ENCODE data around the gene IQSEC3. TPM values are rescaled to one million over a fixed set of nuclear protein-coding genes. Genes with fewer than 3 reads are reported as not detected.
A peak's percentile ranks its signal among the peaks of the same experiment; 100 is the strongest.

IQSEC3 gene
- total and polyA plus RNA-seq, 2 experiments from 2014 or later, result 0.70 to 2.7 TPM

GRCh38 chr12:212415-212714, 145.8 kb downstream of the IQSEC3 start:
- 92% methylated on average over 8 of the region's 8 CpGs for WGBS (ENCODE audit: low lambda C conversion rate, missing lambda C conversion rate)
- no peaks in the 10 kb centered on the region for H4K20me1 ChIP-seq (ENCODE audit: insufficient read depth, poor library complexity, severe bottlenecking)
- H3K9me3 ChIP-seq (ENCODE audit: low read depth), result no peaks in the 10 kb centered on the region
- no peak for TF ChIP-seq EZH2 (IDR thresholded peaks at IDR 0.05; ENCODE audit: borderline replicate concordance)
- TF ChIP-seq EZH2phosphoT487 (IDR thresholded peaks at IDR 0.05; ENCODE audit: low read depth, severe bottlenecking, unreplicated experiment), result no peak
- no peak for TF ChIP-seq CTCF (IDR thresholded peaks at IDR 0.05; ENCODE audit: poor library complexity)
- no peak overlapping the region for H3K4me3 ChIP-seq
- H3K4me2 ChIP-seq, result peak overlapping the region; percentile 36
- H3K4me1 ChIP-seq (ENCODE audit: insufficient read depth), result peaks cover 11% of the 10 kb centered on the region
- H3K79me2 ChIP-seq, result no peaks in the 10 kb centered on the region
- no peak for DNase-seq (ENCODE audit: low spot score)
- H3K27me3 ChIP-seq, result no peaks in the 10 kb centered on the region
- H2AFZ ChIP-seq, result no peak overlapping the region
- H3K9me2 ChIP-seq (replicated peaks; ENCODE audit: insufficient read depth), result no peaks in the 10 kb centered on the region
- no peaks in the 10 kb centered on the region for H3K36me3 ChIP-seq (replicated peaks; ENCODE audit: insufficient read depth, low read depth)
- no peak overlapping the region for H3K27ac ChIP-seq

- TF ChIP-seq EZH2phosphoT487 (IDR thresholded peaks at IDR 0.05; ENCODE audit: low read depth, severe bottlenecking, unreplicated experiment) (no peak), CTCF (IDR thresholded peaks at IDR 0.05; ENCODE audit: poor library complexity) (no peak), EZH2 (IDR thresholded peaks at IDR 0.05; ENCODE audit: borderline replicate concordance) (no peak)
- H3K36me3 ChIP-seq (replicated peaks; ENCODE audit: insufficient read depth, low read depth), result no peaks in the 10 kb centered on the region
- H3K4me2 ChIP-seq, result peak overlapping the region; percentile 36
- 74% methylated on average over 22 of the region's 22 CpGs for WGBS (ENCODE audit: low lambda C conversion rate, missing lambda C conversion rate)
- peak; percentile 40 for DNase-seq (ENCODE audit: low spot score)
- H3K9me3 ChIP-seq (ENCODE audit: low read depth), result no peaks in the 10 kb centered on the region
- H2AFZ ChIP-seq, result no peak overlapping the region
- H4K20me1 ChIP-seq (ENCODE audit: insufficient read depth, poor library complexity, severe bottlenecking), result no peaks in the 10 kb centered on the region
- H3K79me2 ChIP-seq, result no peaks in the 10 kb centered on the region
- peaks cover 11% of the 10 kb centered on the region for H3K4me1 ChIP-seq (ENCODE audit: insufficient read depth)
- no peaks in the 10 kb centered on the region for H3K27me3 ChIP-seq
- H3K9me2 ChIP-seq (replicated peaks; ENCODE audit: insufficient read depth), result no peaks in the 10 kb centered on the region
- no peak overlapping the region for H3K4me3 ChIP-seq
- H3K27ac ChIP-seq, result no peak overlapping the region
Observed at GRCh38 chr12:212715-213526, 146.4 kb downstream of the IQSEC3 start.

- H3K4me2 ChIP-seq, result peak overlapping the region; percentile 46
- H3K4me3 ChIP-seq, result no peak overlapping the region
- H3K27ac ChIP-seq, result no peak overlapping the region
- TF ChIP-seq EZH2 (IDR thresholded peaks at IDR 0.05; ENCODE audit: borderline replicate concordance), result no peak
- no peak for TF ChIP-seq CTCF (IDR thresholded peaks at IDR 0.05; ENCODE audit: poor library complexity)
- no peak for TF ChIP-seq EZH2phosphoT487 (IDR thresholded peaks at IDR 0.05; ENCODE audit: low read depth, severe bottlenecking, unreplicated experiment)
- no peaks in the 10 kb centered on the region for H3K9me3 ChIP-seq (ENCODE audit: low read depth)
- 62% methylated on average over 12 of the region's 12 CpGs for WGBS (ENCODE audit: low lambda C conversion rate, missing lambda C conversion rate)
- H3K4me1 ChIP-seq (ENCODE audit: insufficient read depth), result peaks cover 11% of the 10 kb centered on the region
- H3K36me3 ChIP-seq (replicated peaks; ENCODE audit: insufficient read depth, low read depth), result no peaks in the 10 kb centered on the region
- DNase-seq (ENCODE audit: low spot score), result no peak
- H2AFZ ChIP-seq, result no peak overlapping the region
- no peaks in the 10 kb centered on the region for H4K20me1 ChIP-seq (ENCODE audit: insufficient read depth, poor library complexity, severe bottlenecking)
- no peaks in the 10 kb centered on the region for H3K79me2 ChIP-seq
- H3K27me3 ChIP-seq, result no peaks in the 10 kb centered on the region
- no peaks in the 10 kb centered on the region for H3K9me2 ChIP-seq (replicated peaks; ENCODE audit: insufficient read depth)
Observed at GRCh38 chr12:213527-213932, 147.0 kb downstream of the IQSEC3 start.
